22Rv1 (cell line): ENCODE results near the gene CD151.

Experiments used
- ZFX ChIP-seq: fragments of 450-650 bp; IDR thresholded peaks from 2 replicates; pipeline ENCODE4 v1.6.1; 2017; ENCODE audit warnings: antibody characterized with exemption, borderline replicate concordance
- TF ChIP-seq, protein P1 (sequence below): fragments of 450-650 bp; IDR thresholded peaks from 2 replicates; pipeline ENCODE4 v1.5.1; 2017; ENCODE audit warnings: mild to moderate bottlenecking

DNA sequence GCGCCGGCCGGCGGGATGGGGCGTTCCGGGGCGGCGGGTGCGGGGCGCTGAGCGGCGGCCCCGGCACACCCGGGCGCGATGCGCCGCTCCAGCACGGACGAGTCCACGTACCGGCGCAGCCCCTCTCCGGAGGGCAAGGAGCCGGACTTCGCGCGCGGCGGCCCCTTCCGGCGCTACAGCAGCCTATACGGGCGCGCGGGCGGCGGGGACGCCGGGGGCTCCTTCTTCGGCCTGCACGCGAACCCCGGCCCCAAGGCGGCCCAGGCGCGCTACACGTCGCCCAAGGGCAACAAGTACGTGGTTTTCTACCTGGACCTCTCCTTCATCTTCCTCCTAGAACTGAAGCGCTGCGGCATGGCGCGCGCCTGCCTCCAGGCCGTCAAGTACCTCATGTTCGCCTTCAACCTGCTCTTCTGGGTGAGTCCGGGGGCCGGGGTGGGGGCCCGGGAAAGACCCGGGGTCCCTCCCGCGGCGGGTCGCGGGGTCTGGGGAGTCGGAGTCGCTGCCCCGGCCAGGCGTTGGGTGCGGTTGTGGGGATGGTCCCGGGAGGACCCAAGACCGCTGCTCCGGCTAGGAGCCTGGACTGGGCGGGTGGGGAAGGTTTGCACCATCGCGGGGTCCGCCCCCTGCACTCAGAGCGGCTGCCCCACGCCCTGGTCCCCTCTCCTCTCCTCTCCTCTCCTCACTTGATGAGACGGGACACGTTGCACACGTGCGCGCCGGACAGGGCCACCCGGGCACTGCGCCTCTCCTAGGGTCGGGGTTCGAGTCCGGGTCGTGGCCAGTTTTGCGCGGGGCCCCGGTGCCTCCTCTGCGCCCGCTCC lies 17.4 kb downstream of the CD151 start:
- TF ChIP-seq, protein P1, sequence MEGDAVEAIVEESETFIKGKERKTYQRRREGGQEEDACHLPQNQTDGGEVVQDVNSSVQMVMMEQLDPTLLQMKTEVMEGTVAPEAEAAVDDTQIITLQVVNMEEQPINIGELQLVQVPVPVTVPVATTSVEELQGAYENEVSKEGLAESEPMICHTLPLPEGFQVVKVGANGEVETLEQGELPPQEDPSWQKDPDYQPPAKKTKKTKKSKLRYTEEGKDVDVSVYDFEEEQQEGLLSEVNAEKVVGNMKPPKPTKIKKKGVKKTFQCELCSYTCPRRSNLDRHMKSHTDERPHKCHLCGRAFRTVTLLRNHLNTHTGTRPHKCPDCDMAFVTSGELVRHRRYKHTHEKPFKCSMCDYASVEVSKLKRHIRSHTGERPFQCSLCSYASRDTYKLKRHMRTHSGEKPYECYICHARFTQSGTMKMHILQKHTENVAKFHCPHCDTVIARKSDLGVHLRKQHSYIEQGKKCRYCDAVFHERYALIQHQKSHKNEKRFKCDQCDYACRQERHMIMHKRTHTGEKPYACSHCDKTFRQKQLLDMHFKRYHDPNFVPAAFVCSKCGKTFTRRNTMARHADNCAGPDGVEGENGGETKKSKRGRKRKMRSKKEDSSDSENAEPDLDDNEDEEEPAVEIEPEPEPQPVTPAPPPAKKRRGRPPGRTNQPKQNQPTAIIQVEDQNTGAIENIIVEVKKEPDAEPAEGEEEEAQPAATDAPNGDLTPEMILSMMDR: no peak
- no peak for TF ChIP-seq ZFX
